Esophagus squamous epithelium (tissue), 5 donors: ENCODE measurements around the gene SNAPC3. TPM values are rescaled to one million over a fixed set of nuclear protein-coding genes. Genes with fewer than 3 reads are reported as not detected.
"Not testable (repeated sequence)": the region's sequence is repeated elsewhere in the genome, so short reads cannot be mapped to it uniquely, and the experiment has no call there.

Source experiments
- DNase-seq: peaks from one replicate; lab custom pipeline; 2025; lab: John Stamatoyannopoulos, UW
- H3K27ac ChIP-seq, 4 donors: fragments of 200-600 bp; sonication (generic); one replicate each; pipeline ENCODE4 v1.5.1; 2016 to 2019; ENCODE audit warnings: mild to moderate bottlenecking in 1 of 4
- H3K27me3 ChIP-seq, 4 donors: fragments of 200-600 bp; sonication (generic); 1 replicate in 3 of 4; 2 replicates in 1 of 4; pipeline versions ENCODE4 v1.5.1 to v1.6.0; 2017 to 2021; ENCODE audit warnings: antibody characterized with exemption in 1 of 4
- H3K36me3 ChIP-seq, 3 donors: fragments of 200-600 bp; sonication (generic); one replicate each; pipeline ENCODE4 v1.5.1; 2016 to 2019
- H3K4me1 ChIP-seq, 3 donors: fragments of 200-600 bp; sonication (generic); one replicate each; pipeline ENCODE4 v1.5.1; 2017 to 2019
- H3K4me3 ChIP-seq, 4 donors: fragments of 200-600 bp; sonication (generic); 1 replicate in 3 of 4; 2 replicates in 1 of 4; pipeline ENCODE4 v1.5.1; 2016 to 2019; ENCODE audit warnings: mild to moderate bottlenecking in 2 of 4, moderate library complexity in 1 of 4
- H3K9me3 ChIP-seq, 3 donors: fragments of 200-600 bp; sonication (generic); one replicate each; pipeline ENCODE4 v1.5.1; 2016 to 2019
- CTCF ChIP-seq, 6 experiments: fragments of 450-650 bp in 4 of 6; fragments of 200-600 bp in 2 of 6; sonication (generic) in 2 of 6; IDR thresholded peaks; one replicate each; pipeline ENCODE4 v1.5.1; 2016 to 2019; ENCODE audit warnings: antibody characterized with exemption in 6 of 6, mild to moderate bottlenecking in 4 of 6, moderate library complexity in 4 of 6
- POLR2A ChIP-seq, 4 donors: fragments of 450-650 bp; IDR thresholded peaks; one replicate each; pipeline ENCODE4 v1.6.1; 2017; ENCODE audit warnings: antibody characterized with exemption in 4 of 4, mild to moderate bottlenecking in 4 of 4, moderate library complexity in 3 of 4
- WGBS, 2 donors: methylation state at CpG; one replicate each; pipeline ENCODE4 v1.1.5; 2018; 5-methylcytosine and 5-hydroxymethylcytosine counted together
- intact Hi-C: fragments of 100-400 bp; cut with DNase I; formaldehyde crosslinking; loops from one replicate; pipeline ENCODE4 v1.15.0; 2022
- total RNA-seq, 4 donors: library from RNA; depleted of rRNA; stranded (reverse); fragments of >200 nt; gene quantifications; one replicate each; pipeline ENCODE4 v1.1.0, GENCODE V29; 2016
- donor health status: DM: yes; HTN: yes; CAD: no.

Gene SNAPC3
- total RNA-seq, 4 donors from 2014 or later, result 18.9 to 28.6 (median 27.3) TPM

GRCh38 chr9:15377625-15378540 lies 44.8 kb upstream of the SNAPC3 start:
- WGBS, 2 donors, result 70 to 77% methylated on average over 4 of the region's 4 CpGs
- intact Hi-C loops, result no loop called here
- H3K9me3 ChIP-seq, result no peaks in the 10 kb centered on the region
- H3K36me3 ChIP-seq, result no peaks in the 10 kb centered on the region
- H3K4me1 ChIP-seq, result no peaks in the 10 kb centered on the region
- H3K27me3 ChIP-seq, result no peaks in the 10 kb centered on the region
- no peak for TF ChIP-seq POLR2A (IDR thresholded peaks at IDR 0.05)
- no peak for TF ChIP-seq CTCF (IDR thresholded peaks at IDR 0.05)
- no peak for DNase-seq
- no peak overlapping the region for H3K4me3 ChIP-seq
- H3K27ac ChIP-seq, result peak overlapping the region in 1 of 4 donors; percentile 9

GRCh38 chr9:15379317-15379716 lies 43.4 kb upstream of the SNAPC3 start:
- not testable (repeated sequence) for H3K36me3 ChIP-seq
- WGBS, 2 donors, result 73 to 79% methylated on average over 2 to 3 of the region's 4 CpGs

GRCh38 chr9:15379888-15380287 lies 42.8 kb upstream of the SNAPC3 start:
- H3K27me3 ChIP-seq, H3K36me3 ChIP-seq, intact Hi-C loops, H3K9me3 ChIP-seq, H3K4me3 ChIP-seq, DNase-seq, H3K27ac ChIP-seq, H3K4me1 ChIP-seq: not testable (repeated sequence)
- 71 to 82% methylated on average over 5 of the region's 5 CpGs for WGBS, 2 donors

More at GRCh38 chr9:15379317-15379716, 43.4 kb upstream of the SNAPC3 start:
- H3K4me3 ChIP-seq, H3K27me3 ChIP-seq, H3K27ac ChIP-seq, H3K9me3 ChIP-seq, intact Hi-C loops, H3K4me1 ChIP-seq, DNase-seq: not testable (repeated sequence)

- intact Hi-C loops, result no loop called here
- DNase-seq, result no peak
- Histone ChIP-seq H3K27ac (no peak overlapping the region), H3K4me3 (no peak overlapping the region), H3K4me1 (no peaks in the 10 kb centered on the region), H3K36me3 (no peaks in the 10 kb centered on the region), H3K9me3 (no peaks in the 10 kb centered on the region), H3K27me3 (no peaks in the 10 kb centered on the region)
- TF ChIP-seq POLR2A (IDR thresholded peaks at IDR 0.05) (no peak), CTCF (IDR thresholded peaks at IDR 0.05) (no peak)
- 100% methylated on average over 1 of the region's 1 CpG for WGBS, 2 donors
Measured at GRCh38 chr9:15381491-15381890, 41.2 kb upstream of the SNAPC3 start.

GRCh38 chr9:15386465-15386864 lies 36.2 kb upstream of the SNAPC3 start:
- no peaks in the 10 kb centered on the region for H3K27me3 ChIP-seq
- 73 to 95% methylated on average over 3 to 6 of the region's 6 CpGs for WGBS, 2 donors
- no peak overlapping the region for H3K27ac ChIP-seq
- TF ChIP-seq POLR2A (IDR thresholded peaks at IDR 0.05) (no peak), CTCF (IDR thresholded peaks at IDR 0.05) (no peak)
- intact Hi-C loops, result no loop called here
- no peaks in the 10 kb centered on the region for H3K4me1 ChIP-seq
- no peak for DNase-seq
- no peak overlapping the region for H3K4me3 ChIP-seq
- H3K36me3 ChIP-seq, result no peaks in the 10 kb centered on the region
- no peaks in the 10 kb centered on the region for H3K9me3 ChIP-seq

GRCh38 chr9:15389173-15389572 lies 33.5 kb upstream of the SNAPC3 start:
- no peaks in the 10 kb centered on the region for H3K4me1 ChIP-seq
- no peak for TF ChIP-seq CTCF (IDR thresholded peaks at IDR 0.05)
- no peak for TF ChIP-seq POLR2A (IDR thresholded peaks at IDR 0.05)
- no peak overlapping the region for H3K4me3 ChIP-seq
- H3K9me3 ChIP-seq, result no peaks in the 10 kb centered on the region
- no peak for DNase-seq
- intact Hi-C loops, result no loop called here
- no peaks in the 10 kb centered on the region for H3K27me3 ChIP-seq
- H3K27ac ChIP-seq, result no peak overlapping the region
- no peaks in the 10 kb centered on the region for H3K36me3 ChIP-seq
